ENCODE data around the gene WIPI1.
A peak's percentile ranks its signal among the peaks of the same experiment; 100 is the strongest.

WIPI1 gene

GRCh38 chr17:68455901-68456338 lies 1.4 kb downstream of the WIPI1 start:
- Histone ChIP-seq H3K4me3 (ENCODE audit: low read depth in 1 of 2, low read length in 1 of 2) (peak overlapping the region; percentile 83), H3K4me1 (ENCODE audit: control insufficient read depth in 1 of 2, insufficient read depth in 1 of 2, low read depth in 1 of 2, low read length in 1 of 2) (peaks cover 66 to 73% of the 10 kb centered on the region in 2 experiments), H3K9me3 (no peaks in the 10 kb centered on the region), H3K36me3 (peaks cover 16% of the 10 kb centered on the region), H3K27ac (peak overlapping the region; percentile 92), H3K27me3 (no peaks in the 10 kb centered on the region)
- TF ChIP-seq CTCF (IDR thresholded peaks at IDR 0.05) = no peak

- peak overlapping the region in 1 of 2 experiments; percentile 83 for H3K4me3 ChIP-seq (ENCODE audit: low read depth in 1 of 2, low read length in 1 of 2)
- H3K27me3 ChIP-seq = no peaks in the 10 kb centered on the region
- no peaks in the 10 kb centered on the region for H3K9me3 ChIP-seq
- H3K27ac ChIP-seq = peak overlapping the region; percentile 92
- peaks cover 34% of the 10 kb centered on the region for H3K36me3 ChIP-seq
- peaks cover 55 to 64% of the 10 kb centered on the region in 2 experiments for H3K4me1 ChIP-seq (ENCODE audit: control insufficient read depth in 1 of 2, insufficient read depth in 1 of 2, low read depth in 1 of 2, low read length in 1 of 2)
- TF ChIP-seq CTCF (IDR thresholded peaks at IDR 0.05) = no peak
These were observed 3.2 kb downstream of the WIPI1 start for GRCh38 chr17:68453991-68454665.

GRCh38 chr17:68452724-68453290 lies 4.5 kb downstream of the WIPI1 start:
- Histone ChIP-seq H3K27ac (peak overlapping the region; percentile 38), H3K27me3 (no peaks in the 10 kb centered on the region), H3K4me3 (ENCODE audit: low read depth in 1 of 2, low read length in 1 of 2) (no peak overlapping the region), H3K4me1 (ENCODE audit: control insufficient read depth in 1 of 2, insufficient read depth in 1 of 2, low read depth in 1 of 2, low read length in 1 of 2) (peaks cover 50 to 56% of the 10 kb centered on the region in 2 experiments), H3K9me3 (no peaks in the 10 kb centered on the region), H3K36me3 (peaks cover 47% of the 10 kb centered on the region)
- TF ChIP-seq CTCF (IDR thresholded peaks at IDR 0.05) = no peak

- H3K27ac ChIP-seq = peak overlapping the region; percentile 38
- H3K27me3 ChIP-seq = no peaks in the 10 kb centered on the region
- H3K4me3 ChIP-seq (ENCODE audit: low read depth in 1 of 2, low read length in 1 of 2) = no peak overlapping the region
- H3K36me3 ChIP-seq = peaks cover 57% of the 10 kb centered on the region
- no peak for TF ChIP-seq CTCF (IDR thresholded peaks at IDR 0.05)
- H3K4me1 ChIP-seq (ENCODE audit: control insufficient read depth in 1 of 2, insufficient read depth in 1 of 2, low read depth in 1 of 2, low read length in 1 of 2) = peaks cover 48 to 50% of the 10 kb centered on the region in 2 experiments
- no peaks in the 10 kb centered on the region for H3K9me3 ChIP-seq
These were observed 5.5 kb downstream of the WIPI1 start for GRCh38 chr17:68451670-68452354.

- Histone ChIP-seq H3K27ac (no peak overlapping the region), H3K36me3 (peaks cover 67% of the 10 kb centered on the region), H3K27me3 (no peaks in the 10 kb centered on the region), H3K4me3 (ENCODE audit: low read depth in 1 of 2, low read length in 1 of 2) (no peak overlapping the region), H3K9me3 (no peaks in the 10 kb centered on the region), H3K4me1 (ENCODE audit: control insufficient read depth in 1 of 2, insufficient read depth in 1 of 2, low read depth in 1 of 2, low read length in 1 of 2) (peaks cover 39 to 40% of the 10 kb centered on the region in 2 experiments)
- no peak for TF ChIP-seq CTCF (IDR thresholded peaks at IDR 0.05)
These were observed 6.5 kb downstream of the WIPI1 start for GRCh38 chr17:68450801-68451200.
